K562 (cell line): ENCODE results near the gene RNF150.

Source experiments
- CHD2 ChIP-seq: IDR thresholded peaks from 2 replicates; pipeline ENCODE4 v1.6.1; 2011; ENCODE audit warnings: low read depth, low read length
- CTCF ChIP-seq, 3 experiments: IDR thresholded peaks in 2 of 3; conservative IDR thresholded peaks in 1 of 3; 2 replicates each; pipeline ENCODE4 v1.5.1; 2011 to 2012; ENCODE audit warnings: low read length in 3 of 3, mild to moderate bottlenecking in 3 of 3, control low read depth in 2 of 3, improper control_type of control experiment in 1 of 3, inconsistent platforms in 1 of 3, low read depth in 1 of 3, mixed read lengths in 1 of 3, moderate library complexity in 1 of 3; ENCODE audit not compliant: insufficient read depth in 2 of 3
- DNMT1 ChIP-seq: fragments of 450-650 bp; IDR thresholded peaks from 2 replicates; pipeline ENCODE4 v1.6.1; 2016; ENCODE audit warnings: antibody characterized with exemption, mild to moderate bottlenecking
- EGR1 ChIP-seq: fragments of 450-650 bp; conservative IDR thresholded peaks from 2 replicates; pipeline ENCODE4 v1.6.1; 2017; ENCODE audit warnings: mild to moderate bottlenecking
- EP300 ChIP-seq: IDR thresholded peaks from 2 replicates; pipeline ENCODE4 v1.6.1; 2012; ENCODE audit warnings: low read length, improper control_type of control experiment
- MAFK ChIP-seq: IDR thresholded peaks from 2 replicates; pipeline ENCODE4 v1.6.1; 2011; ENCODE audit warnings: low read length, improper control_type of control experiment
- MAX ChIP-seq: sonication (generic); formaldehyde crosslinking; IDR thresholded peaks from 2 replicates; pipeline ENCODE4 v1.9.0; 2022; ENCODE audit warnings: mild to moderate bottlenecking, missing genetic modification reagents
- MTA1 ChIP-seq: fragments of 450-650 bp; IDR thresholded peaks from 2 replicates; pipeline ENCODE4 v1.6.1; 2017; ENCODE audit warnings: borderline replicate concordance
- RBM22 ChIP-seq: fragments of 200-400 bp; formaldehyde crosslinking; IDR thresholded peaks from 2 replicates; pipeline ENCODE4 v1.6.1; 2018; ENCODE audit warnings: low read length, low read depth; ENCODE audit not compliant: poor library complexity, severe bottlenecking
- TEAD2 ChIP-seq: fragments of 450-650 bp; IDR thresholded peaks from 2 replicates; pipeline ENCODE4 v1.6.1; 2016; ENCODE audit warnings: missing genetic modification characterization, control low read depth, missing compliant biosample characterization
- TOE1 ChIP-seq, 2 experiments: fragments of 450-650 bp in 1 of 2; sonication (generic) in 1 of 2; formaldehyde crosslinking in 1 of 2; IDR thresholded peaks; 2 replicates each; pipeline versions ENCODE4 v1.7.1 to v1.8.0; 2016 to 2022; ENCODE audit warnings: borderline replicate concordance in 2 of 2, mild to moderate bottlenecking in 2 of 2, antibody characterized with exemption in 1 of 2, inconsistent platforms in 1 of 2, low read depth in 1 of 2, missing genetic modification reagents in 1 of 2, moderate library complexity in 1 of 2
- U2AF1 ChIP-seq: fragments of 200-400 bp; formaldehyde crosslinking; optimal IDR thresholded peaks from 2 replicates; pipeline ENCODE3; 2017; ENCODE audit warnings: mild to moderate bottlenecking, low read depth, low read length, moderate library complexity
- ZKSCAN8 ChIP-seq: fragments of 200-800 bp; sonication (Bioruptor generic); IDR thresholded peaks from 2 replicates; pipeline ENCODE4 v1.6.1; 2016; ENCODE audit warnings: missing genetic modification characterization, missing compliant biosample characterization

GRCh38 chr4:140996766-140997165, 136.5 kb downstream of the RNF150 start:
- TF ChIP-seq CTCF (IDR thresholded peaks at IDR 0.05 in 2 of 3, conservative IDR thresholded peaks at IDR 0.05 in 1 of 3; ENCODE audit: insufficient read depth in 2 of 3, low read depth in 1 of 3, low read length in 3 of 3), result no peak
- TF ChIP-seq DNMT1, result no peak
- no peak for TF ChIP-seq MTA1
- TF ChIP-seq TOE1 (IDR thresholded peaks at IDR 0.05; ENCODE audit: borderline replicate concordance), result no peak
- TF ChIP-seq TOE1 (CRISPR knock-in tag; IDR thresholded peaks at IDR 0.05; ENCODE audit: borderline replicate concordance, low read depth), result no peak
- no peak for TF ChIP-seq EP300
- TF ChIP-seq MAX (CRISPR knock-in tag), result no peak
- no peak for TF ChIP-seq TEAD2 (tag)
- TF ChIP-seq MAFK, result no peak
- TF ChIP-seq RBM22, result no peak
- no peak for TF ChIP-seq CHD2
- TF ChIP-seq U2AF1, result no peak
- no peak for TF ChIP-seq EGR1
- no peak for TF ChIP-seq ZKSCAN8
